Measurements from ENCODE around the gene CYP1B1. TPM values are rescaled to one million over a fixed set of nuclear protein-coding genes. Genes with fewer than 3 reads are reported as not detected.
"Not testable (repeated sequence)": the region's sequence is repeated elsewhere in the genome, so short reads cannot be mapped to it uniquely, and the experiment has no call there.

Gene CYP1B1
- total RNA-seq, 1 experiment from 2014 or later, result 13.5 TPM

- DNase-seq (ENCODE audit: low spot score), result no peak
Measured at GRCh38 chr2:38037757-38038621, 38.0 kb downstream of the CYP1B1 start.

GRCh38 chr2:38037325-38037724, 38.6 kb downstream of the CYP1B1 start:
- DNase-seq (ENCODE audit: low spot score), result no peak

GRCh38 chr2:38035968-38036367, 40.0 kb downstream of the CYP1B1 start:
- DNase-seq (ENCODE audit: low spot score), result no peak

- DNase-seq (ENCODE audit: low spot score), result no peak
Measured at GRCh38 chr2:38033646-38034045, 42.3 kb downstream of the CYP1B1 start.

GRCh38 chr2:38032946-38033345, 43.0 kb downstream of the CYP1B1 start:
- no peak for DNase-seq (ENCODE audit: low spot score)

GRCh38 chr2:38030635-38031355, 45.2 kb downstream of the CYP1B1 start:
- no peak for DNase-seq (ENCODE audit: low spot score)

- no peak for DNase-seq (ENCODE audit: low spot score)
Measured at GRCh38 chr2:38029512-38029911, 46.4 kb downstream of the CYP1B1 start.

- DNase-seq (ENCODE audit: low spot score), result no peak
Measured at GRCh38 chr2:38028829-38029228, 47.1 kb downstream of the CYP1B1 start.

GRCh38 chr2:38026846-38027245, 49.1 kb downstream of the CYP1B1 start:
- no peak for DNase-seq (ENCODE audit: low spot score)

- no peak for DNase-seq (ENCODE audit: low spot score)
Measured at GRCh38 chr2:38021589-38021988, 54.4 kb downstream of the CYP1B1 start.

GRCh38 chr2:38020359-38021069, 55.4 kb downstream of the CYP1B1 start:
- not testable (repeated sequence) for DNase-seq (ENCODE audit: low spot score)

- no peak for DNase-seq (ENCODE audit: low spot score)
Measured at GRCh38 chr2:38017836-38018235, 58.1 kb downstream of the CYP1B1 start.

Other genes with a start within 250 kb of the CYP1B1 start
- gene RMDN2, start 150.9 kb downstream of the CYP1B1 start, total RNA-seq (2014; rRNA removed; shearing (Covaris generic)), result 0.81 and 2.2 TPM in 2 replicates